NCI-H2107 treated with DMSO at 0.1 percent for 48 hours (cell line): ENCODE results near the gene TNFAIP3.

ENCODE experiments used
- DNase-seq: peaks from one replicate; lab custom pipeline; 2025; ENCODE audit not compliant: unreplicated experiment; lab: John Stamatoyannopoulos, UW

Gene TNFAIP3

DNA sequence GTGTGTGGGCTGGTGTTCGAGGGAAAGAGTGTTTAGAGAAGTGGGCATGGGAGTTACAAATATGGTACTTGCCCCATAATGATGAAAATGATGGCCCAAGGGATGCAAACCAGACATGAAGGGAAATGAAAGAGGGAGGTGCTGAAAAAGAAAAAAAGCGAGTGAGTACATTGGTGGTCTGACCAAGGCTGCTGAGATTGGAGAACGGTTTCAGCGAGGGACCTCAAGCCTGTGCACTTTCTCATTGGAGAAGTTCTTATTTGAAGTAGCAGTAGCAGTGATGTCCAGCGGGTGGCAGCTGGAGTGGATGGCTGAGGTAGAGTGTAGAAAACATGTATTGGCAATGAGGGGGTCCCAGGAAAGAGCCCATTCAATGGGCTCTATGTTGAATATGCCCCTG lies 54.8 kb downstream of the TNFAIP3 start:
- DNase-seq = no peak

DNA sequence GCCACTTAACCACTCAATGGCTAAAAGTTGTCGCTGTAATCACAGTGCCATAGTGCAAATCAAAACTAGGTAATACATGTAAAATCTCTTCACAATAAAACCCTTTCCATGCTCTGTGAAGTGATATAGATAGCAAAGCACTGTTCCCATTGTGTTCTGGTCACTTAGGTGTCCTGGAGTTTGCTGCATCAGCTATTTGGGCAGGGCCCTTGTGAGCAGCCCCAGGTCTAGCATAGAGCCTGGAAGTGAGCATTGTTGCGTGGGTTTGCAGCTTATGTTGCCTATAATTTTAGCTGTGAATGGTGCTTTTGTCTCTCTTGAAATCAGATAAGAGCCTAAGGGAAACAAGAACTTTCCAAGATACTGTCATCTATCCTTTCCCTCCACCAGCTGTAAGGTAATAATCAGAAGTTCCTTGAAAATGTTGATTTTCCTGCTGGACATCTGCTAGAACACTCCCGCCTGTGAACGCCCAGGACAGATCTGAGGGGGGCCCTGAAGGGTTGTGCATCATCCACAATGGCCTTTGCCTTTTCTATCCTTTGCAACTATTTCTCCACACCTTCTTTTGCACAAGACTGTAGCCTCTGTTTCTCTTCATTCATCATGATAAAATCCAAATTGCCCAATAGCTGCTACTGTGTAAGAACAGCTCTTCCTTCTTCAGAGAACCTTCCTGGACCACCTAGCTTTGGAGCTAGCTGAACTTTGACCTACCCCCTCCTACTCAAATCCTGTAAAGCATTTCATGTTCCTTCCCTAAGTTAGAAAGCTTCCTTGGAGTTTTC lies 57.0 kb downstream of the TNFAIP3 start:
- DNase-seq = no peak

DNA sequence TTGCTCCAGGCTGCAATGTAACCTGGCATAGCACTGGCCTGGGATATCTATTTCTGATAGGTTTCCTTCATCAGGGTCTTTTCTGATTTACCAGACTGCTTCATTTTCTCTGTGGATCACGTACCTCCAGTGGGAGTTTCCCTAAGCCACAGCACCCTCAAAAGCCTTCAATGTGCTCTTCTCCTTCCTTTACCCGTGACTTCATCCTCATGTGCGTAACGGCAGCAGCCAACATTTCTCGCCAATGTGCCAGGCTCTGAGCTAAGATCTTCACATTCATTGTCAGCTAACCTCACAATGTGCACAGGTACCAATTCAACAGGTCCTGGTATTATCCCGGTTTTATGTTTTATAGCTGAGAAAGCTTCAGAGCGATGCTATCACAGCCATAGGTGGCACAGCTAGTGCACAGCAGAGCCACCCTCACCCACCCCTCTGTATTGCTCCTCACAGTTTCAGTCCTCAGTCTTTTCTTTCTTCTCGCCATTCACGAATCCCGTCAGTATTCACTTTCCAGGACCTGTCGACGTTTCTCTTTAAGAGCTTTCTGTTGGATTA lies 58.2 kb downstream of the TNFAIP3 start:
- DNase-seq = no peak

DNA sequence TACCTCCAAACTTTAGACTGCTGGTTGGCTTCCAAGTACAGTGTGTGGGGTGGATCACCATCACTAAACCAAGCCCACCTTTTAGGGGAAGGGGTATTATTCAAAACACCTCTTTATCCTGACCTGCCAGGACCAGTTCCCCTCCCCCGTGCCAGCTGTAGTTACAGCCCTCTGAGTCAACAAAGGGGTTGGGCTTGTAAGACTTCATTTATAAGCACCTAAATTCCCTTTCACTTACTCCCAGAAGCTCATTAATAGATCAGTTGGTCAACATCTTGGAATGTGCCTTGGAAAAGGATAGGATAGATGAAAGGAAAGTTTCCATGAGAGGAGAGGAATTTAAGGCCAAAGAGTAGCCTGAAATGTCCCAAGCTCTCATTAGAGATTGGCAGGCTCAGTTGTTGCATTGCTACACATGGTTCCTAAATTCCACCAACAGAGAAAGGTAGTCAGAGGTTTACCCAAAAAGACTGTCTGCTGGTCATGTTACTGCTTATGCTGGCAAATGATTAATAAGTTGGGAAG lies 59.2 kb downstream of the TNFAIP3 start:
- no peak for DNase-seq

DNA sequence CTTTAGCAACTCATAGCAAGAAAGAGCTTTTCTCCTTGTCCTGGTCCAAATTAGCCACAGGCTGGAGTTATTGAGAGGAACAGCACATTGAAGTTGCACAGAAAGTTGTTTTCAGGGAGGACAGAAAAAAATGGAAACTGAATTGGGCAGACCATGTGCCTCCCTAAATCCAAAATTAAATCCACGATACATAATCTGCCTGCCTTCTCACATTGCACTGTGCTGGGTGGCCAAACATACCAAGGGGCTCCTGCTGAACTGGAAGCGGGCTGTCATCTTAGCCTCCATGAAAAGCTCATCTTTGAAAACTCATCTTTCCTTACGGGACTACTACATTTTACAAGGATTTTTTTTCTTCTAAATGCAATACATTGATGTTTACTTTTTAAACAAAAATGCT lies 59.9 kb downstream of the TNFAIP3 start:
- no peak for DNase-seq

GRCh38 chr6:137927777-137928218 lies 60.7 kb downstream of the TNFAIP3 start:
- no peak for DNase-seq

GRCh38 chr6:137928286-137928685 lies 61.2 kb downstream of the TNFAIP3 start:
- DNase-seq = no peak

- DNase-seq = no peak
Measured at GRCh38 chr6:137931849-137932465, 64.9 kb downstream of the TNFAIP3 start.
